Dendritic cell treated with granulocyte-macrophage colony-stimulating factor and Interleukin-4, amounts not matched to agents 40 ng/mL and 50 ng/mL, for 4 days (primary cell): ENCODE data around the gene ITGA3.

Experiments used
- H3K27ac Mint-ChIP-seq: one replicate; pipeline ENCODE4 v1.8.0; 2022; ENCODE audit warnings: mild to moderate bottlenecking, mixed read lengths
- H3K27me3 Mint-ChIP-seq: one replicate; pipeline ENCODE4 v1.8.0; 2022; ENCODE audit warnings: mild to moderate bottlenecking, mixed read lengths
- H3K36me3 Mint-ChIP-seq: one replicate; pipeline ENCODE4 v1.8.0; 2022; ENCODE audit warnings: low read depth, mixed read lengths
- H3K4me1 Mint-ChIP-seq: one replicate; pipeline ENCODE4 v1.8.0; 2022; ENCODE audit warnings: low read depth, mixed read lengths
- H3K4me3 Mint-ChIP-seq: one replicate; pipeline ENCODE4 v1.8.0; 2022; ENCODE audit warnings: mild to moderate bottlenecking, moderate library complexity, mixed read lengths
- H3K9me3 Mint-ChIP-seq: one replicate; pipeline ENCODE4 v1.8.0; 2022; ENCODE audit warnings: mixed read lengths
- intact Hi-C: fragments of 100-400 bp; cut with micrococcal nuclease; formaldehyde crosslinking; loops from one replicate; pipeline ENCODE4 v1.15.0; 2022

Gene ITGA3

GRCh38 chr17:50139185-50139783 lies 83.4 kb downstream of the ITGA3 start:
- intact Hi-C loops: no loop called here
- Mint-ChIP-seq H3K4me3 (no peak overlapping the region), H3K27ac (no peak overlapping the region), H3K9me3 (peaks cover 7% of the 10 kb centered on the region), H3K4me1 (peaks cover 72% of the 10 kb centered on the region), H3K27me3 (no peaks in the 10 kb centered on the region), H3K36me3 (peaks cover 100% of the 10 kb centered on the region)
